GM12801 (cell line): ENCODE measurements around the gene TSC22D1.

Experiments
- TF ChIP-seq, protein P1 (sequence below): IDR thresholded peaks from one replicate; pipeline ENCODE4 v1.5.1; 2011; ENCODE audit warnings: control low read depth; ENCODE audit not compliant: insufficient read length; ENCODE audit errors: extremely low read depth

The TSC22D1 gene

DNA sequence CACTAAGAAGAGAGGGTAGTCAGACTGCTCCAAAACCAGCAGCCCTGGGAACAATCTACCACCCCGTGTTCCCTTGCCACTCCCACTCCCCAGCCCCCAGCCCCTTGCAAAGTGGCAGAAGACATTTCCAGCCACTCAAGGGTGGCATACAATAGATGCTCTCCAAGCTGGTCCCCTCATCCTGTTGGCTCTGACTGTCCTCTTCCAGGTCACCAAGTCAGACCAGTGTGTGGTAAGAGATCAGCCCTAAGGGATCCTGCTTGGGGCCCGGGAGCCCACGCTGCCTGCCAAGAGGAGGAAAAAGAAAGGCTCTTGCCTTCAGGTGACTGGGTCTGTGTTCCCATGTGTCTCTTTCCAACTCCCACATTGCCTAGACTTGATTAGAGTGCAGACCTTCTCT, 177.5 kb downstream of the TSC22D1 start:
- TF ChIP-seq, protein P1, sequence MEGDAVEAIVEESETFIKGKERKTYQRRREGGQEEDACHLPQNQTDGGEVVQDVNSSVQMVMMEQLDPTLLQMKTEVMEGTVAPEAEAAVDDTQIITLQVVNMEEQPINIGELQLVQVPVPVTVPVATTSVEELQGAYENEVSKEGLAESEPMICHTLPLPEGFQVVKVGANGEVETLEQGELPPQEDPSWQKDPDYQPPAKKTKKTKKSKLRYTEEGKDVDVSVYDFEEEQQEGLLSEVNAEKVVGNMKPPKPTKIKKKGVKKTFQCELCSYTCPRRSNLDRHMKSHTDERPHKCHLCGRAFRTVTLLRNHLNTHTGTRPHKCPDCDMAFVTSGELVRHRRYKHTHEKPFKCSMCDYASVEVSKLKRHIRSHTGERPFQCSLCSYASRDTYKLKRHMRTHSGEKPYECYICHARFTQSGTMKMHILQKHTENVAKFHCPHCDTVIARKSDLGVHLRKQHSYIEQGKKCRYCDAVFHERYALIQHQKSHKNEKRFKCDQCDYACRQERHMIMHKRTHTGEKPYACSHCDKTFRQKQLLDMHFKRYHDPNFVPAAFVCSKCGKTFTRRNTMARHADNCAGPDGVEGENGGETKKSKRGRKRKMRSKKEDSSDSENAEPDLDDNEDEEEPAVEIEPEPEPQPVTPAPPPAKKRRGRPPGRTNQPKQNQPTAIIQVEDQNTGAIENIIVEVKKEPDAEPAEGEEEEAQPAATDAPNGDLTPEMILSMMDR: no peak

DNA sequence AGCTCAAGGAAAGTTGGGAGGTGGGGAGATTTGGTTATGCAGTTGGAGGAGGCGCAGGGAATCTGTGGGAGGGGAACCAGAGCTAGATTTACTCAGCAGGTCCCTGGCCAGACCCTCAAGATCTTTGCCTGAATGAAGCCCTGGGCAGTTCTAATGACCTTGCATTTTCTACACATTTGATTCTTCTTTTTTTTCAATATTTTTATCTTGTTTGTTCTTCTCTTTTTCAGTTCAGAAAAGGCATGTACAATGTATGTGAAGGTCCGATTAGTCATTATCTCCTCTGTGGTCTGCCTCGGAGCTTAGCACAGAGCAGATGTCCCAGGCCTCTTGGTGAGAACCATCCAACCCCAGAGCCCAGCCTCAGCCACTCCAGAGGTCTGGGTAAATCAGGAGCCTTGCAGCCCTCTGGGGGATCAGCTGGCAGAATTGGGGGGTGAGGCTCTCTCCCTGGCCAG, 178.3 kb downstream of the TSC22D1 start:
- TF ChIP-seq, protein P1: no peak

DNA sequence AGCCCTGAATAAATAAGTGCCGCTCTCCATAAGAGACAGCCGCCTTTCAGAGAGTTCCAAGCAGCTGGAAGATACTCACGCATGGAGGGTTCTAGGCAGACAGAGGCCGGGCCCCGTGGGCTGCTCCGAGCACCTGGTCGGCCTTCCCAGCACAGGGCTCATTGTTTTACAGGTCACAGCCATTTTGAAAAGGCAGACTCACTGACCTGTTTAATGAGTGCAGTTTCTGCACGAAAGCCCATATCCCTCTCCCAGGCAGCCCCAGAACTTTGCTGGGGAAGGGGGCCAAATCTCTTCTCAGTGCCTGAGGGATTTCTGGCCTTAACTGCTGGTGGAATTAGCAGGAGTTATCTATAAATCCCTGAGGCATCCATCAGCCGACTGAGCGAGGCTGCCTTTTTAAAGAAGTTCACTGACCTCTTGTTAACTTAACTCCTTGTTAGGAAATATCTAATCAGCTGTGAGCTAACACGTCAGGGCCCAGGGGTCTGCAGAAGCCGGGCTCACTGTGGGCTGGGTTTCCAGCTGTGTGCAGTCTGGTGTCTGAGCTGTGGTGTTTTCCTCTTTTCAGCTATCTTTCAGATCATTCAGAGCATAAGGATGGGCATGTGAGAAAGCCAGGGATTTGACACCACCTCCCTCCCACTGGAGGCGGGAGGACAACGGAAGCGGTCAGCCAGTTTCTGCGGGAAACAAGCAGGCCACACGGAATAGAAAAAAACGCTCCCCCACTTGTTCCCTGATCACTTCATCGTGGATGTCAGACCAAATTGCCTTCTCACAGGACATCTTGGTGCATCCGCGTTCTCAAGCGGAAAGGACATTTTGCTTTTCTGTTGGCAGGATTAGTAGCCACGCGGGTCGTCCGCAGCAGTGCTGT, 179.2 kb downstream of the TSC22D1 start:
- TF ChIP-seq, protein P1: no peak

DNA sequence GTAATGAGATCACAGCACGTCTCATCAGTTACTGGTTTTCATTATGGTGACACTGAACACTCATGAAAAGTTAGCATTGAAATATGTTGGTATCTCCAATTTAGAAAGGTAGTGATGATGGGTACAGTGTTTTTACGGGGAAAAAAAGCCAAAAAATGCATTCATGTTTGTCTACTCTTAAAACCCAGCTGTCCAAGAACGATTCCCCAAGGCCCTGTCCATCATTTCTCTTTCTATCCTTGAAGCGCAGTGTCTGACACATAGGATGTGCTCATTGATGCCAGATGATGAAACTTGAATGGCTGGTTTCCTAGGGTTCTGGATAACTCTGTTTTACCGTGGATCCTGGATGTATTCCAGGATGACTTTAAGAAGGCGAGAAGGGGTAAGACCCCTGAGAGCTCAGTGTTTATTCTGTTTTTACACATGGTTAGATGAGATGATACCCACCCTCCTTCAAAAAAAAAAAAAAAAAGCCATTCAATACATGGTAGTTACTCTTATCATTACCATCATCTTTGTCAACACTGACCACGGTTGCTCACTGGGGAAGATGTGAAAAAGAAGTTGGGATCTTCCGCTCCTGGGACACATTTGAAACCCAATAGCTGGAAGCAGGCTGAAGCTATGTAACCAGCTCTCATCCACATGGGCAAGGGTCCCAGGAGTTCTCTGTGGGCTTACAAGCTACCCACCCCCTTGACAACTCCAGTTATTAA, 180.0 kb downstream of the TSC22D1 start:
- TF ChIP-seq, protein P1: no peak

DNA sequence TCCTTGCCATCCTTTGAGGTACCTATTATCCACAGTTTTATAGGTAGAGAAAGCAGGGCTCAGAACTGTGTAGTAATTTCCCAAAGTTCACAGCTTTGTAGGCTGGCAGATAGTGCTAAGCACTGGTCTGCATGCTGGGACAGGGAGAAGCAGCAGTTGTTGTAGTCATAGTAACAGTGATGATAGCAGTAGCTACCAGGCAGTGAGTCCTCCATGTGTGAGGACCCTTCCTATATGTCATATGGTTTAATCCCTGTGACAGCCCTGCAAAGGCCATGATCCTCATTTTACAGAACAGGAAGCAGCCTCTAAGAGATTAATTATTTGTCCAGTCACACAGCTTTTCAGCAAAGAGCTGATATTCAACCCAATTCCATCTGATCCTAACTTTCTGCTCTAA, 181.5 kb downstream of the TSC22D1 start:
- TF ChIP-seq, protein P1: no peak

DNA sequence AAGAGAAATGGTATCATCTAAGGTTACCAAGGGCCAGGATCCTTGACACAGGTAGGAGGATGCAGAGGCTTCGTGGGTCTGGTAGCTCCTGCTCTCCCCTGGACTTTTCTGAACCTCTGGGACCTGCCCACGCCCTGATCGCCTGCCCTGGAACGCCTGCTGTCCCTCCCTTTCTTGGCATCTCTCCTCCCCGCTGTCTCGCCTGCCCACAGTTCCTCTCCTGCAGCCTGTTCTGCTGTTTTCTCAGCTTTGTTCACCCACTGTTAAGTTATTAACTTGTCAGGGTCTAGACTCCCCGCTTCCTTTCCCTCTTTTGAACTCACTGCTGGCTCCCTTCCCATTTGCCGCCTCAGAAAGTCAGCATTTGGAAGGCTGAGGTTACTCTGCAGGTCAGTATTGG, 182.7 kb downstream of the TSC22D1 start:
- TF ChIP-seq, protein P1: no peak

DNA sequence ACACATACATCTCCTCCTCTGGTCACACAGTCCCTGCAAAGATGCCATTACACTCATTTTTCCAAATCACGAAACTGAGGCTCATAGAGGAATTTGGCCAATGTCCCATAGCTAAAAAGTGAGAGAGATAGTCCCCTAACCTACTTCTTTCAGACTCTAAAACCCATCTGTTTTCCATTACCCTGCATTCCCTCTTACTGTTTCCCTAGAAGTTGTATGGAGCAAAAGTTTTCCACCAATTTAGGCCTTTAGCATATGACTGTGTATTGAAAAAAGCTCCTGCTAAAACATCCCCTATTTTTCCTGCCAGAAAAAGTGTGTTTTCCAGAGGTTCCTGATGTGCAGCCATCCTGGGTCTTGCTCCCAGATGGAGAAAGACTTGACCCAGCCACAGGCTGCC, 186.3 kb downstream of the TSC22D1 start:
- TF ChIP-seq, protein P1: no peak
